ENCODE results near the gene PKMYT1. TPM values are rescaled to one million over a fixed set of nuclear protein-coding genes. Genes with fewer than 3 reads are reported as not detected.

PKMYT1 gene
- total and polyA plus RNA-seq, 9 of the 15 experiments (the other 6 are each of a cell fraction or from before 2014, with no cell fraction given): 8.7 to 201 (median 37.8) TPM

GRCh38 chr16:2981177-2981898 is 1.1 kb upstream of the PKMYT1 start (continued):
- TF ChIP-seq NR2C2 (CRISPR knock-in tag; IDR thresholded peaks at IDR 0.05) (0 out of 2 replicates have a peak, but pooled peaks have one; percentile 33), NR2C2 (tag; IDR thresholded peaks at IDR 0.05) (peak; percentile 97), AFF1 (IDR thresholded peaks at IDR 0.05; ENCODE audit: low read depth in 1 of 2, partially characterized antibody in 2 of 2) (peak; percentile 50 to 60), GTF3C2 (IDR thresholded peaks at IDR 0.05; ENCODE audit: borderline replicate concordance, extremely low read depth, insufficient read length) (no peak), ZBTB8A (IDR thresholded peaks at IDR 0.05; ENCODE audit: partially characterized antibody) (no peak), ZNF561 (CRISPR knock-in tag; conservative IDR thresholded peaks at IDR 0.05) (no peak), CREB5 (CRISPR knock-in tag; IDR thresholded peaks at IDR 0.05) (no peak), KLF6 (CRISPR knock-in tag; IDR thresholded peaks at IDR 0.05; ENCODE audit: borderline replicate concordance) (no peak)
- TF ChIP-seq, protein P1, sequence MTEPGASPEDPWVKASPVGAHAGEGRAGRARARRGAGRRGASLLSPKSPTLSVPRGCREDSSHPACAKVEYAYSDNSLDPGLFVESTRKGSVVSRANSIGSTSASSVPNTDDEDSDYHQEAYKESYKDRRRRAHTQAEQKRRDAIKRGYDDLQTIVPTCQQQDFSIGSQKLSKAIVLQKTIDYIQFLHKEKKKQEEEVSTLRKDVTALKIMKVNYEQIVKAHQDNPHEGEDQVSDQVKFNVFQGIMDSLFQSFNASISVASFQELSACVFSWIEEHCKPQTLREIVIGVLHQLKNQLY (CRISPR knock-in tag; conservative IDR thresholded peaks at IDR 0.05): 0 out of 4 replicates have a peak, but pooled peaks of 1 of the 2 experiments have one; percentile 52
- TF ChIP-seq, protein P2, sequence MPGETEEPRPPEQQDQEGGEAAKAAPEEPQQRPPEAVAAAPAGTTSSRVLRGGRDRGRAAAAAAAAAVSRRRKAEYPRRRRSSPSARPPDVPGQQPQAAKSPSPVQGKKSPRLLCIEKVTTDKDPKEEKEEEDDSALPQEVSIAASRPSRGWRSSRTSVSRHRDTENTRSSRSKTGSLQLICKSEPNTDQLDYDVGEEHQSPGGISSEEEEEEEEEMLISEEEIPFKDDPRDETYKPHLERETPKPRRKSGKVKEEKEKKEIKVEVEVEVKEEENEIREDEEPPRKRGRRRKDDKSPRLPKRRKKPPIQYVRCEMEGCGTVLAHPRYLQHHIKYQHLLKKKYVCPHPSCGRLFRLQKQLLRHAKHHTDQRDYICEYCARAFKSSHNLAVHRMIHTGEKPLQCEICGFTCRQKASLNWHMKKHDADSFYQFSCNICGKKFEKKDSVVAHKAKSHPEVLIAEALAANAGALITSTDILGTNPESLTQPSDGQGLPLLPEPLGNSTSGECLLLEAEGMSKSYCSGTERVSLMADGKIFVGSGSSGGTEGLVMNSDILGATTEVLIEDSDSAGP (CRISPR knock-in tag; IDR thresholded peaks at IDR 0.05): no peak
